ENCODE data around the gene RIPOR1.
"Not testable (repeated sequence)": the region's sequence is repeated elsewhere in the genome, so short reads cannot be mapped to it uniquely, and the experiment has no call there.

The RIPOR1 gene

GRCh38 chr16:67531247-67531646 lies 2.6 kb downstream of the RIPOR1 start:
- peaks cover 29% of the 10 kb centered on the region for H3K4me1 ChIP-seq (ENCODE audit: control insufficient read depth, insufficient read depth, low read length, poor library complexity, severe bottlenecking)
- no peaks in the 10 kb centered on the region for H3K9me3 ChIP-seq (ENCODE audit: control insufficient read depth, low read length)
- WGBS, 2 experiments (ENCODE audit: insufficient coverage in 2 of 2), result 94 to 96% methylated on average over 3 of the region's 4 CpGs
- no peak overlapping the region for H3K27ac ChIP-seq (ENCODE audit: low read depth, low read length, severe bottlenecking)
- H3K36me3 ChIP-seq (ENCODE audit: control insufficient read depth, insufficient read depth, low read length), result peaks cover 13% of the 10 kb centered on the region
- no peak overlapping the region for H3K4me3 ChIP-seq (ENCODE audit: extremely low read depth, insufficient read depth, low read length, poor library complexity, severe bottlenecking)

DNA sequence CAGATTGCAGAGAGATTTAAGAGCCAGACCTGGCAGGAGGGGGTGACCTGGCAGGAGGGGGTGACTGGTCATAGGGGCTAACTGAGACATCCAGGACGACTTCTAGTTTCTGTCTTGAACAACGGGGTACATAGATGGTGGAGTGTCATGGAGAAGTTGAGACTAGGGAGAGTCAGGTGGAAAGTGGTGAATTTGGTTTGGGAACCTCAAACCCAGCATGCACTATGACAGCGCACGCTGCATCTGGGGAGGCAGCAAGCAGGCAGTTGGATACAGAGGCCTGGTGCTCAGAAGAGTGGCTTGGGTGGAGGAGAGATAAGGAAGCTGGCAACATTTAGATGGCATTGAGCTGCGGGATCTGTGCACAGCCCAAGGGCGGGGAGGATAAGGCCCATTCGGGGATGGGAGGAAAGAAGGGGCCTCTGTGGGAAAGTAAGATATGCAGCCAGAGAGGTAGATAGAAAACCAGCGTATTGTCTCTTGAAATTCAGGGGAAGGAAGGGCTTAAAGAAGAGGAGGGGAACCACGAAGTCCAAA lies 4.5 kb downstream of the RIPOR1 start:
- Histone ChIP-seq H3K4me3 (ENCODE audit: extremely low read depth, insufficient read depth, low read length, poor library complexity, severe bottlenecking) (no peak overlapping the region), H3K36me3 (ENCODE audit: control insufficient read depth, insufficient read depth, low read length) (peaks cover 13% of the 10 kb centered on the region), H3K4me1 (ENCODE audit: control insufficient read depth, insufficient read depth, low read length, poor library complexity, severe bottlenecking) (peaks cover 16% of the 10 kb centered on the region), H3K27ac (ENCODE audit: low read depth, low read length, severe bottlenecking) (no peak overlapping the region), H3K9me3 (ENCODE audit: control insufficient read depth, low read length) (no peaks in the 10 kb centered on the region)
- WGBS, 2 experiments (ENCODE audit: insufficient coverage in 2 of 2), result 90 to 91% methylated on average over 9 of the region's 9 CpGs

DNA sequence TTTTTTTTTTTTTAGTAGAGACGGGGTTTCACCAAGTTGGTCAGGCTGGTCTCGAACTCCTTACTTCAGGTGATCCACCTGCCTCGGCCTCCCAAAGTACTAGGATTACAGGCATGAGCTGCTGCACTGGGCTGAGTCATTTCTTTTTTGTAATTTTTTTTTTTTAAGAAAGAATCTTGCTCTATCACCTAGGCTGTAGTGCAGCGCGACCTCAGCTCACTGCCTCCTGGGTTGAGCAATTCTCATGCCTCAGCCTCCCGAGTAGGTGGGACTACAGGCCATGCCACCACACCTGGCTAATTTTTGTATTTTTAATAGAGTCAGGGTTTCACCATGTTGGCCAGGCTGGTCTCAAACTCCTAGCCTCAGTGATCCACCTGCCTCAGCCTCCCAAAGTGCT lies 5.4 kb downstream of the RIPOR1 start:
- not testable (repeated sequence) for H3K9me3 ChIP-seq (ENCODE audit: control insufficient read depth, low read length); H3K4me3 ChIP-seq (ENCODE audit: extremely low read depth, insufficient read depth, low read length, poor library complexity, severe bottlenecking); H3K27ac ChIP-seq (ENCODE audit: low read depth, low read length, severe bottlenecking)
- Histone ChIP-seq H3K4me1 (ENCODE audit: control insufficient read depth, insufficient read depth, low read length, poor library complexity, severe bottlenecking) (peaks cover 20% of the 10 kb centered on the region), H3K36me3 (ENCODE audit: control insufficient read depth, insufficient read depth, low read length) (peaks cover 19% of the 10 kb centered on the region)
- 89% methylated on average over 4 of the region's 6 CpGs; no CpG with 5 or more reads in 1 of the 2 experiments for WGBS, 2 experiments (ENCODE audit: insufficient coverage in 2 of 2)

DNA sequence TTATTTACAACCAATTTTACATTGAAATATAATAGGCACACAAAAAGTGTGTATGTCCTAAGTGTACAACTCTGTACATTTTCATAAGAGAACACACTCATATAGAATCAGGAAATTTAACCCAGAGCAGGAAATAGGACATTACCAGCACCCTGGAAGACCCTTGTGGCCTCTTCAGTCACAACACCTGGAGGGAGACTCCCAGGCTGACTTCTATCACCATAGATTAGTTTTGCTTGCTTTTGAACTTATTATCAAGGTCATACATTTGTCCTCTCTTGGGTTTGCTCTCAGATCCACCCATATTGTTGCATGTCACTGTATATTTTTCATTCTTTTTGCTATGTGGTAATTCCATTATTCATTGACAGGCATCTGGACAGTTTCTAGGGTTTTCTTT lies 5.8 kb downstream of the RIPOR1 start:
- peaks cover 24% of the 10 kb centered on the region for H3K4me1 ChIP-seq (ENCODE audit: control insufficient read depth, insufficient read depth, low read length, poor library complexity, severe bottlenecking)
- H3K9me3 ChIP-seq (ENCODE audit: control insufficient read depth, low read length), result no peaks in the 10 kb centered on the region
- H3K36me3 ChIP-seq (ENCODE audit: control insufficient read depth, insufficient read depth, low read length), result peaks cover 23% of the 10 kb centered on the region
- H3K27ac ChIP-seq (ENCODE audit: low read depth, low read length, severe bottlenecking), result no peak overlapping the region
- no peak overlapping the region for H3K4me3 ChIP-seq (ENCODE audit: extremely low read depth, insufficient read depth, low read length, poor library complexity, severe bottlenecking)

DNA sequence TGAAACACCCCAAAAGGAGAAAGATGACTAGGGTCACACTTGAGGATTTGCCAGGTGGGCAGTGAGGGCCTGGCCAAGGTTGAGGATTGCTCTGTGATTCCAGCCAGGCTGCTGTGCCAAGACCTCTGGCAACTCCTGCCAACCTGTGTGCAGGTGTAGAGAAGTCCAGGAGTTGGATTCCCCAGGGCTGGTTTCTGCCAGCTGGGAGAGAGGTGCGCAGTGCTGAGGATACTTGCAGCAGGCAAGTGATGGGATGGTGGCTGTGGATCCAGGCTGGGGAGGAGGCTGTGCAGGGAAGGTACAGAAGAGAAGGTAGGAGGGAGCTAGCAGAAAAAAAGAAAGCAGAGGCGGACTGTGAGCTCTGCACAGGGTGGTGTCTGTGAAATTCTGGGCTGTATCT lies 6.6 kb downstream of the RIPOR1 start:
- Histone ChIP-seq H3K36me3 (ENCODE audit: control insufficient read depth, insufficient read depth, low read length) (peaks cover 31% of the 10 kb centered on the region), H3K4me1 (ENCODE audit: control insufficient read depth, insufficient read depth, low read length, poor library complexity, severe bottlenecking) (peaks cover 26% of the 10 kb centered on the region), H3K4me3 (ENCODE audit: extremely low read depth, insufficient read depth, low read length, poor library complexity, severe bottlenecking) (no peak overlapping the region), H3K9me3 (ENCODE audit: control insufficient read depth, low read length) (no peaks in the 10 kb centered on the region), H3K27ac (ENCODE audit: low read depth, low read length, severe bottlenecking) (no peak overlapping the region)
- WGBS, 2 experiments (ENCODE audit: insufficient coverage in 2 of 2), result 94 to 100% methylated on average over 2 of the region's 2 CpGs

- H3K27ac ChIP-seq (ENCODE audit: low read depth, low read length, severe bottlenecking), result peak overlapping the region; percentile 68
Measured at GRCh38 chr16:67537270-67537635, 8.6 kb downstream of the RIPOR1 start.

GRCh38 chr16:67537636-67538591 lies 9.3 kb downstream of the RIPOR1 start:
- Histone ChIP-seq H3K36me3 (ENCODE audit: control insufficient read depth, insufficient read depth, low read length) (peaks cover 51% of the 10 kb centered on the region), H3K27ac (ENCODE audit: low read depth, low read length, severe bottlenecking) (peak overlapping the region; percentile 68), H3K4me3 (ENCODE audit: extremely low read depth, insufficient read depth, low read length, poor library complexity, severe bottlenecking) (peak overlapping the region; percentile 70), H3K9me3 (ENCODE audit: control insufficient read depth, low read length) (no peaks in the 10 kb centered on the region), H3K4me1 (ENCODE audit: control insufficient read depth, insufficient read depth, low read length, poor library complexity, severe bottlenecking) (peaks cover 29% of the 10 kb centered on the region)
- WGBS, 2 experiments (ENCODE audit: insufficient coverage in 2 of 2), result 0 to 2% methylated on average over 70 to 75 of the region's 97 CpGs

More at GRCh38 chr16:67537270-67537635, 8.6 kb downstream of the RIPOR1 start:
- Histone ChIP-seq H3K4me3 (ENCODE audit: extremely low read depth, insufficient read depth, low read length, poor library complexity, severe bottlenecking) (peak overlapping the region; percentile 70), H3K4me1 (ENCODE audit: control insufficient read depth, insufficient read depth, low read length, poor library complexity, severe bottlenecking) (peaks cover 29% of the 10 kb centered on the region), H3K36me3 (ENCODE audit: control insufficient read depth, insufficient read depth, low read length) (peaks cover 49% of the 10 kb centered on the region), H3K9me3 (ENCODE audit: control insufficient read depth, low read length) (no peaks in the 10 kb centered on the region)
- 0 to 1% methylated on average over 23 to 31 of the region's 32 CpGs for whole genome bisulfite sequencing, 2 experiments (ENCODE audit: insufficient coverage in 2 of 2)

DNA sequence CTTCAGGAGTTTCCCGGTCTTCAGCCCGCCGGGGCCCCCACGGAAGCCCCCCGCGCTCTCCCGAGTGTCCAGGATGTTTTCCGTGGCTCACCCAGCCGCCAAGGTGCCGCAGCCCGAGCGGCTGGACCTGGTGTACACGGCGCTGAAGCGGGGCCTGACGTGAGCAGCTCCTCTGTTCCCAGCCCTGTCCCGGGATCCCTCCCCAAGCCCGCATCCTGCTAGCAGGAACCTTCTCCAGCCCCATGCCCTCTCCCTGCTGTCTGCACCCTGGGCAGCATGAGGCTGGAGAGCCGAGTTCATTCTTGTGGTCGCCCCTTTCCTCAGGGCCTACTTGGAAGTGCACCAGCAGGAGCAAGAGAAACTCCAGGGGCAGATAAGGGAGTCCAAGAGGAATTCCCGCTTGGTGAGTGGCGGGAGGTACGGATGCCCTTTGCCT lies 10.1 kb downstream of the RIPOR1 start:
- no peak overlapping the region for H3K27ac ChIP-seq (ENCODE audit: low read depth, low read length, severe bottlenecking)
- peaks cover 29% of the 10 kb centered on the region for H3K4me1 ChIP-seq (ENCODE audit: control insufficient read depth, insufficient read depth, low read length, poor library complexity, severe bottlenecking)
- 32 to 39% methylated on average over 15 to 22 of the region's 23 CpGs for WGBS, 2 experiments (ENCODE audit: insufficient coverage in 2 of 2)
- no peaks in the 10 kb centered on the region for H3K9me3 ChIP-seq (ENCODE audit: control insufficient read depth, low read length)
- peaks cover 57% of the 10 kb centered on the region for H3K36me3 ChIP-seq (ENCODE audit: control insufficient read depth, insufficient read depth, low read length)
- peak overlapping the region; percentile 70 for H3K4me3 ChIP-seq (ENCODE audit: extremely low read depth, insufficient read depth, low read length, poor library complexity, severe bottlenecking)

- Histone ChIP-seq H3K27ac (ENCODE audit: low read depth, low read length, severe bottlenecking) (no peak overlapping the region), H3K4me3 (ENCODE audit: extremely low read depth, insufficient read depth, low read length, poor library complexity, severe bottlenecking) (peak overlapping the region; percentile 3), H3K9me3 (ENCODE audit: control insufficient read depth, low read length) (no peaks in the 10 kb centered on the region), H3K4me1 (ENCODE audit: control insufficient read depth, insufficient read depth, low read length, poor library complexity, severe bottlenecking) (peaks cover 29% of the 10 kb centered on the region), H3K36me3 (ENCODE audit: control insufficient read depth, insufficient read depth, low read length) (peaks cover 62% of the 10 kb centered on the region)
- whole genome bisulfite sequencing, 2 experiments (ENCODE audit: insufficient coverage in 2 of 2), result 60 to 68% methylated on average over 3 of the region's 4 CpGs
Measured at GRCh38 chr16:67539271-67539670, 10.6 kb downstream of the RIPOR1 start.

DNA sequence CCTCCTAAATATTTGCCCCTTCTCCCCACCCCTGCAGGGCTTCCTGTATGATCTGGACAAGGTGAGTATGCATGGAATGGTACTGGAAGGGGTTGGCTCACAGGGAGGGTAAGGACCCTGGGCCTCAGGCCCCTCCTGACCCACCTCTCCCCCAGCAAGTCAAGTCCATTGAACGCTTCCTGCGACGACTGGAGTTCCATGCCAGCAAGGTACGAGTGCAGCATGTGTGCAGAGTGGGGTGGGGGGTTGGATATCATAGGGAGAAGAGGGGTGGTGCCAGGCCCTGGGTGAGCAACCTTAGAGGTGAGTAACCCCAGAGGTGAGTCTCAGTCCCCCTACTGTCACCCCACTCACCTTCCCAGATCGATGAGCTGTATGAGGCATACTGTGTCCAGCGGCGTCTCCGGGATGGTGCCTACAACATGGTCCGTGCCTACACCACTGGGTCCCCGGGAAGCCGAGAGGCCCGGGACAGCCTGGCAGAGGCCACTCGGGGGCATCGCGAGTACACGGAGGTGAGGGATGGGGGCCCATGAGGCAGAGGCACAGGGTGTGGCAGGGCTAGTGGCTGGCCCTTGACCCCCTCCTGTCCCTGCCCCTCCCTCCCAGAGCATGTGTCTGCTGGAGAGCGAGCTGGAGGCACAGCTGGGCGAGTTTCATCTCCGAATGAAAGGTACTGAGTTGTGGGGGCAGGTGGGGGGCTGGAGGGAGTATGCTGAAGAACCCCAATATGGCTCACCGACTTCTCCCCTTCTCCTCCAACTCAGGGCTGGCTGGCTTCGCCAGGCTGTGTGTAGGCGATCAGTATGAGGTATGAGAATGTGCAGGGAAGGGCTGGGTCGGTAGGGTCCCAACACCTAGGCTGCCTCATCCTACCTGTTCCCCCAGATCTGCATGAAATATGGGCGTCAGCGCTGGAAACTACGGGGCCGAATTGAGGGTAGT lies 11.3 kb downstream of the RIPOR1 start:
- peaks cover 65% of the 10 kb centered on the region for H3K36me3 ChIP-seq (ENCODE audit: control insufficient read depth, insufficient read depth, low read length)
- WGBS, 2 experiments (ENCODE audit: insufficient coverage in 2 of 2), result 95 to 97% methylated on average over 10 to 11 of the region's 27 CpGs

More for the DNA sequence above, 11.3 kb downstream of the RIPOR1 start:
- Histone ChIP-seq H3K4me3 (ENCODE audit: extremely low read depth, insufficient read depth, low read length, poor library complexity, severe bottlenecking) (no peak overlapping the region), H3K27ac (ENCODE audit: low read depth, low read length, severe bottlenecking) (no peak overlapping the region), H3K4me1 (ENCODE audit: control insufficient read depth, insufficient read depth, low read length, poor library complexity, severe bottlenecking) (peaks cover 29% of the 10 kb centered on the region), H3K9me3 (ENCODE audit: control insufficient read depth, low read length) (no peaks in the 10 kb centered on the region)
